ENCODE data around the gene SLC38A3. TPM values are rescaled to one million over a fixed set of nuclear protein-coding genes. Genes with fewer than 3 reads are reported as not detected.
A peak's percentile ranks its signal among the peaks of the same experiment; 100 is the strongest.

Gene SLC38A3
- total and polyA plus RNA-seq, 2 donors (not counting 3 experiments of a cell fraction or from before 2014, with no cell fraction given) = 0.60 to 1.1 TPM

DNA sequence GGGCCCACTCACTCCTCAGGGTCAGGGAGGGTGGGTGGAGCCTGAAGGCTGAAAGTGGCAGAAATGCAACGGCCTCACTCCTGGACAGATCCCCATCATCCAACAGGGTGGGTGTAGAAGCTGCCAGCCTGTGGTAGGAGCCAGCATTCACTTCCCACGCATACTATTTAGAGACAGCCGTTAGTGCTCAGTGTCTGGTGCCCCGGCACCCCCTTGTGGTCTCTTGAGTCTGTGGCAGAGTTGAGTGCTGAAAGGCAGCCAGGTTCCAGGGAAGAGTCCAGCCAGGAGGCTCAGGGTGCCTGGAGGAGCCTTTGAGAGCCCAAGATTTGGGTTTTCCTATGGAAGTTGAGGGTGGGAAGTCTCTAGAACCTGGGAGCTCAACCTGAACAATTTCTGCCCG lies 15.8 kb upstream of the SLC38A3 start:
- H3K27me3 ChIP-seq (ENCODE audit: control insufficient read depth in 2 of 2, insufficient read depth in 2 of 2, low read length in 2 of 2) = peaks cover 11 to 12% of the 10 kb centered on the region in 2 experiments
- H3K9ac ChIP-seq (replicated peaks; ENCODE audit: extremely low read depth, insufficient read depth, low read length) = no peak overlapping the region
- FAIRE-seq = peak; percentile 95
- no peak overlapping the region for H3K4me3 ChIP-seq (replicated peaks in 1 of 3; ENCODE audit: insufficient read depth in 1 of 3, low read depth in 1 of 3, low read length in 3 of 3)
- no TSS peak for BruUV-seq (replicated peaks)
- POLR2A ChIA-PET = no interaction called here
- H3K36me3 ChIP-seq (ENCODE audit: control insufficient read depth in 2 of 2, extremely low read depth in 1 of 2, insufficient read depth in 2 of 2, low read length in 2 of 2) = peaks cover 0 to 29% of the 10 kb centered on the region in 2 experiments
- no peak overlapping the region for H3K27ac ChIP-seq (ENCODE audit: insufficient read depth, low read depth, low read length)
- no peaks in the 10 kb centered on the region for H4K20me1 ChIP-seq (replicated peaks; ENCODE audit: control insufficient read depth, extremely low read depth, insufficient read depth, low read length)
- DNase-seq (ENCODE audit: low read depth, low spot score) = peak; percentile 81
- dilution Hi-C loops (cut with MboI; ENCODE audit: extremely low pct_ligation_motif_present, low sequenced_read_pairs) = loop anchor here (10.0 kb wide), 1 partner anchor 74 kb away; no protein-coding TSS in a partner anchor
- intact Hi-C loops (cut with micrococcal nuclease) = loop anchor here (1.0 to 5.0 kb wide), 4 partner anchors 18 to 68 kb away; partner anchors contain the start of gene SEMA3F
- TF ChIP-seq, protein P1, sequence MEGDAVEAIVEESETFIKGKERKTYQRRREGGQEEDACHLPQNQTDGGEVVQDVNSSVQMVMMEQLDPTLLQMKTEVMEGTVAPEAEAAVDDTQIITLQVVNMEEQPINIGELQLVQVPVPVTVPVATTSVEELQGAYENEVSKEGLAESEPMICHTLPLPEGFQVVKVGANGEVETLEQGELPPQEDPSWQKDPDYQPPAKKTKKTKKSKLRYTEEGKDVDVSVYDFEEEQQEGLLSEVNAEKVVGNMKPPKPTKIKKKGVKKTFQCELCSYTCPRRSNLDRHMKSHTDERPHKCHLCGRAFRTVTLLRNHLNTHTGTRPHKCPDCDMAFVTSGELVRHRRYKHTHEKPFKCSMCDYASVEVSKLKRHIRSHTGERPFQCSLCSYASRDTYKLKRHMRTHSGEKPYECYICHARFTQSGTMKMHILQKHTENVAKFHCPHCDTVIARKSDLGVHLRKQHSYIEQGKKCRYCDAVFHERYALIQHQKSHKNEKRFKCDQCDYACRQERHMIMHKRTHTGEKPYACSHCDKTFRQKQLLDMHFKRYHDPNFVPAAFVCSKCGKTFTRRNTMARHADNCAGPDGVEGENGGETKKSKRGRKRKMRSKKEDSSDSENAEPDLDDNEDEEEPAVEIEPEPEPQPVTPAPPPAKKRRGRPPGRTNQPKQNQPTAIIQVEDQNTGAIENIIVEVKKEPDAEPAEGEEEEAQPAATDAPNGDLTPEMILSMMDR (IDR thresholded peaks at IDR 0.05; ENCODE audit: extremely low read depth in 1 of 2, insufficient read depth in 1 of 2, low read depth in 1 of 2, low read length in 2 of 2) = peak; percentile 88 to 91
- TF ChIP-seq POLR2AphosphoS5 (IDR thresholded peaks at IDR 0.05; ENCODE audit: insufficient read depth, low read depth, low read length) = peak; percentile 50
- TF ChIP-seq, protein P2, sequence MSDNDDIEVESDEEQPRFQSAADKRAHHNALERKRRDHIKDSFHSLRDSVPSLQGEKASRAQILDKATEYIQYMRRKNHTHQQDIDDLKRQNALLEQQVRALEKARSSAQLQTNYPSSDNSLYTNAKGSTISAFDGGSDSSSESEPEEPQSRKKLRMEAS (IDR thresholded peaks at IDR 0.05; ENCODE audit: insufficient read depth, insufficient read length) = no peak
- peaks cover 5% of the 10 kb centered on the region for H3K4me1 ChIP-seq (ENCODE audit: control insufficient read depth, extremely low read depth, insufficient read depth, low read length)
- no peaks in the 10 kb centered on the region for H3K9me1 ChIP-seq (replicated peaks; ENCODE audit: control insufficient read depth, extremely low read depth, insufficient read depth, low read length)
- CTCF ChIA-PET = interaction anchor here (0.6 to 12.0 kb wide), 14 partner anchors 10 to 85 kb away, joined by 3 to 314 read pairs (median 4); no protein-coding TSS in a partner anchor
- H3K9me3 ChIP-seq (replicated peaks; ENCODE audit: control insufficient read depth, insufficient read depth, low read length) = no peaks in the 10 kb centered on the region
- no peak overlapping the region for H2AFZ ChIP-seq (ENCODE audit: low read depth, low read length)
- H3K79me2 ChIP-seq (ENCODE audit: control insufficient read depth, insufficient read depth, low read length) = no peaks in the 10 kb centered on the region
- H3K4me2 ChIP-seq (ENCODE audit: insufficient read depth, low read length) = no peak overlapping the region

DNA sequence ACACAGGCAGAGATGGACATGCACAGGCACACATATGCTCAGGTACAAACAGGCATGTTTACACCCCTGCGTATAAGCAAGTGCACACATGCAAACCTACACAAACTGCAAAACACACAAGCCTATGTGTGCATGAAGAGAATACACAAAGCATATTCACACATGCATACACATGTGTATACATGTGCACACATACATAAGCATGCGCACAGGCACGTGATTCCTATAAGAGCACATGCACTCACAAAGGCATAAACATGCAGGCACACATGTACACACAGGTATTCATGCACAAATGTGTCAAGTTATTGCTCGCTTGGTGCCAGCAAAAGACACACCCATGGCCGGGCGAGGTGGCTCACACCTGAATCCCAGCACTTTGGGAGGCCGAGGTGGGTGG lies 15.1 kb upstream of the SLC38A3 start:
- Histone ChIP-seq H3K9ac (replicated peaks; ENCODE audit: extremely low read depth, insufficient read depth, low read length) (no peak overlapping the region), H2AFZ (ENCODE audit: low read depth, low read length) (no peak overlapping the region), H3K27me3 (ENCODE audit: control insufficient read depth in 2 of 2, insufficient read depth in 2 of 2, low read length in 2 of 2) (peaks cover 11 to 13% of the 10 kb centered on the region in 2 experiments), H4K20me1 (replicated peaks; ENCODE audit: control insufficient read depth, extremely low read depth, insufficient read depth, low read length) (no peaks in the 10 kb centered on the region), H3K9me1 (replicated peaks; ENCODE audit: control insufficient read depth, extremely low read depth, insufficient read depth, low read length) (no peaks in the 10 kb centered on the region), H3K36me3 (ENCODE audit: control insufficient read depth in 2 of 2, extremely low read depth in 1 of 2, insufficient read depth in 2 of 2, low read length in 2 of 2) (peaks cover 0 to 21% of the 10 kb centered on the region in 2 experiments), H3K4me2 (ENCODE audit: insufficient read depth, low read length) (no peak overlapping the region), H3K4me1 (ENCODE audit: control insufficient read depth, extremely low read depth, insufficient read depth, low read length) (peaks cover 5% of the 10 kb centered on the region), H3K79me2 (ENCODE audit: control insufficient read depth, insufficient read depth, low read length) (no peaks in the 10 kb centered on the region), H3K4me3 (replicated peaks in 1 of 3; ENCODE audit: insufficient read depth in 1 of 3, low read depth in 1 of 3, low read length in 3 of 3) (no peak overlapping the region), H3K27ac (ENCODE audit: insufficient read depth, low read depth, low read length) (no peak overlapping the region), H3K9me3 (replicated peaks; ENCODE audit: control insufficient read depth, insufficient read depth, low read length) (no peaks in the 10 kb centered on the region)
- FAIRE-seq (no peak), DNase-seq (ENCODE audit: low read depth, low spot score) (no peak)
- ChIA-PET CTCF (interaction anchor here (1.0 to 12.0 kb wide), 16 partner anchors 8 to 84 kb away, joined by 3 to 314 read pairs (median 5); no protein-coding TSS in a partner anchor), POLR2A (interaction anchor here (0.6 to 0.7 kb wide), 2 partner anchors 37 to 260 kb away, joined by 3 to 4 read pairs; partner anchors contain the start of gene MON1A)
- dilution Hi-C loops (cut with MboI; ENCODE audit: extremely low pct_ligation_motif_present, low sequenced_read_pairs) (loop anchor here (10.0 kb wide), 1 partner anchor 75 kb away; no protein-coding TSS in a partner anchor), intact Hi-C loops (cut with micrococcal nuclease) (loop anchor here (1.0 to 5.0 kb wide), 5 partner anchors 19 to 352 kb away; partner anchors contain the start of gene SEMA3F)
- TF ChIP-seq, protein P1 (IDR thresholded peaks at IDR 0.05; ENCODE audit: extremely low read depth in 1 of 2, insufficient read depth in 1 of 2, low read depth in 1 of 2, low read length in 2 of 2) = no peak
- no peak for TF ChIP-seq GATA2 (IDR thresholded peaks at IDR 0.05; ENCODE audit: insufficient read depth, insufficient read length, low read depth, low read length)
- no peak for TF ChIP-seq MYC (IDR thresholded peaks at IDR 0.05; ENCODE audit: low read depth, low read length)
- TF ChIP-seq, protein P2 (IDR thresholded peaks at IDR 0.05; ENCODE audit: insufficient read depth, insufficient read length) = peak; percentile 44
- TF ChIP-seq EZH2 (IDR thresholded peaks at IDR 0.05; ENCODE audit: borderline replicate concordance, low read depth, low read length, severe bottlenecking) = no peak
- TF ChIP-seq POLR2AphosphoS5 (IDR thresholded peaks at IDR 0.05; ENCODE audit: insufficient read depth, low read depth, low read length) = no peak
- TF ChIP-seq JUN (IDR thresholded peaks at IDR 0.05; ENCODE audit: borderline replicate concordance, insufficient read depth, insufficient read length, low read depth) = no peak
- TF ChIP-seq POLR2A (IDR thresholded peaks at IDR 0.05; ENCODE audit: low read depth, low read length) = peak; percentile 21
- TF ChIP-seq FOS (IDR thresholded peaks at IDR 0.05; ENCODE audit: borderline replicate concordance, insufficient read depth, low read length) = no peak
- BruUV-seq (replicated peaks) = no TSS peak
